ENCODE measurements around the gene CD109. TPM values are rescaled to one million over a fixed set of nuclear protein-coding genes. Genes with fewer than 3 reads are reported as not detected.

CD109 gene
- total RNA-seq, 1 experiment from 2014 or later, result 19.1 TPM

- H4K20me1 ChIP-seq (ENCODE audit: low read length), result no peaks in the 10 kb centered on the region
- H3K4me2 ChIP-seq (ENCODE audit: low read length), result no peak overlapping the region
- DNase-seq (no peak), ATAC-seq (no peak)
- no TSS peak for BruUV-seq (replicated peaks)
- H3K9me3 ChIP-seq (ENCODE audit: low read length), result no peaks in the 10 kb centered on the region
- no peak overlapping the region for H2AFZ ChIP-seq (ENCODE audit: low read length)
- H3K4me3 ChIP-seq (ENCODE audit: low read length), result no peak overlapping the region
- intact Hi-C loops (cut with micrococcal nuclease), result loop anchor here (5.0 to 10.0 kb wide), 3 partner anchors 105 to 1347 kb away; partner anchors contain the start of gene COL12A1
- ChIA-PET CTCF (no interaction called here), POLR2A (ENCODE audit: unreplicated experiment) (no interaction called here)
- H3K27me3 ChIP-seq (ENCODE audit: low read length), result no peaks in the 10 kb centered on the region
- TF ChIP-seq EZH2 (IDR thresholded peaks at IDR 0.05; ENCODE audit: low read length, unreplicated experiment) (no peak), EZH2phosphoT487 (IDR thresholded peaks at IDR 0.05; ENCODE audit: borderline replicate concordance, low read length) (no peak), CTCF (conservative IDR thresholded peaks at IDR 0.05; ENCODE audit: low read depth, low read length) (no peak)
- H3K79me2 ChIP-seq (ENCODE audit: low read length), result no peaks in the 10 kb centered on the region
- no peak overlapping the region for H3K9ac ChIP-seq (ENCODE audit: low read length)
- H3K9me2 ChIP-seq (replicated peaks; ENCODE audit: low read length), result no peaks in the 10 kb centered on the region
- H3K27ac ChIP-seq (ENCODE audit: low read length), result no peak overlapping the region
- H3K4me1 ChIP-seq (ENCODE audit: insufficient read depth, low read length), result no peaks in the 10 kb centered on the region
- no peaks in the 10 kb centered on the region for H3K36me3 ChIP-seq (ENCODE audit: low read depth, low read length)
- no peaks in the 10 kb centered on the region for H3F3A ChIP-seq (ENCODE audit: low read length, unreplicated experiment)
These were observed 161.4 kb downstream of the CD109 start for GRCh38 chr6:73857341-73857890.

GRCh38 chr6:73858376-73858775 is 162.4 kb downstream of the CD109 start:
- BruUV-seq (replicated peaks), result no TSS peak
- no peak overlapping the region for H3K9ac ChIP-seq (ENCODE audit: low read length)
- intact Hi-C loops (cut with micrococcal nuclease), result loop anchor here (5.0 to 10.0 kb wide), 3 partner anchors 104 to 1346 kb away; partner anchors contain the start of gene COL12A1
- H3K4me1 ChIP-seq (ENCODE audit: insufficient read depth, low read length), result no peaks in the 10 kb centered on the region
- no peak for TF ChIP-seq EZH2 (IDR thresholded peaks at IDR 0.05; ENCODE audit: low read length, unreplicated experiment)
- TF ChIP-seq EZH2phosphoT487 (IDR thresholded peaks at IDR 0.05; ENCODE audit: borderline replicate concordance, low read length), result no peak
- TF ChIP-seq CTCF (conservative IDR thresholded peaks at IDR 0.05; ENCODE audit: low read depth, low read length), result no peak
- no peaks in the 10 kb centered on the region for H4K20me1 ChIP-seq (ENCODE audit: low read length)
- H3K4me3 ChIP-seq (ENCODE audit: low read length), result no peak overlapping the region
- H3K27me3 ChIP-seq (ENCODE audit: low read length), result no peaks in the 10 kb centered on the region
- no peaks in the 10 kb centered on the region for H3F3A ChIP-seq (ENCODE audit: low read length, unreplicated experiment)
- H3K79me2 ChIP-seq (ENCODE audit: low read length), result no peaks in the 10 kb centered on the region
- no peaks in the 10 kb centered on the region for H3K36me3 ChIP-seq (ENCODE audit: low read depth, low read length)
- H3K27ac ChIP-seq (ENCODE audit: low read length), result no peak overlapping the region
- no peak overlapping the region for H3K4me2 ChIP-seq (ENCODE audit: low read length)
- POLR2A ChIA-PET (ENCODE audit: unreplicated experiment), result no interaction called here
- no peaks in the 10 kb centered on the region for H3K9me3 ChIP-seq (ENCODE audit: low read length)
- ATAC-seq, result no peak
- H2AFZ ChIP-seq (ENCODE audit: low read length), result no peak overlapping the region
- no peak for DNase-seq
- no peaks in the 10 kb centered on the region for H3K9me2 ChIP-seq (replicated peaks; ENCODE audit: low read length)
- CTCF ChIA-PET, result no interaction called here

GRCh38 chr6:73860303-73860702 is 164.3 kb downstream of the CD109 start:
- Histone ChIP-seq H3K9ac (ENCODE audit: low read length) (no peak overlapping the region), H3K36me3 (ENCODE audit: low read depth, low read length) (no peaks in the 10 kb centered on the region), H3K9me2 (replicated peaks; ENCODE audit: low read length) (no peaks in the 10 kb centered on the region), H3K4me2 (ENCODE audit: low read length) (no peak overlapping the region), H2AFZ (ENCODE audit: low read length) (no peak overlapping the region), H3K79me2 (ENCODE audit: low read length) (no peaks in the 10 kb centered on the region), H3K27ac (ENCODE audit: low read length) (no peak overlapping the region), H3F3A (ENCODE audit: low read length, unreplicated experiment) (no peaks in the 10 kb centered on the region), H3K4me1 (ENCODE audit: insufficient read depth, low read length) (no peaks in the 10 kb centered on the region), H3K4me3 (ENCODE audit: low read length) (no peak overlapping the region), H3K9me3 (ENCODE audit: low read length) (no peaks in the 10 kb centered on the region), H3K27me3 (ENCODE audit: low read length) (no peaks in the 10 kb centered on the region), H4K20me1 (ENCODE audit: low read length) (no peaks in the 10 kb centered on the region)
- POLR2A ChIA-PET (ENCODE audit: unreplicated experiment), result no interaction called here
- DNase-seq (no peak), ATAC-seq (no peak)
- TF ChIP-seq CTCF (conservative IDR thresholded peaks at IDR 0.05; ENCODE audit: low read depth, low read length) (no peak), EZH2phosphoT487 (IDR thresholded peaks at IDR 0.05; ENCODE audit: borderline replicate concordance, low read length) (no peak), EZH2 (IDR thresholded peaks at IDR 0.05; ENCODE audit: low read length, unreplicated experiment) (no peak)
- intact Hi-C loops (cut with micrococcal nuclease), result no loop called here
- no TSS peak for BruUV-seq (replicated peaks)
- CTCF ChIA-PET, result no interaction called here

Measured in PC-3 (cell line).